Measurements from ENCODE around the gene GATB.
A peak's percentile ranks its signal among the peaks of the same experiment; 100 is the strongest.

GATB gene

DNA sequence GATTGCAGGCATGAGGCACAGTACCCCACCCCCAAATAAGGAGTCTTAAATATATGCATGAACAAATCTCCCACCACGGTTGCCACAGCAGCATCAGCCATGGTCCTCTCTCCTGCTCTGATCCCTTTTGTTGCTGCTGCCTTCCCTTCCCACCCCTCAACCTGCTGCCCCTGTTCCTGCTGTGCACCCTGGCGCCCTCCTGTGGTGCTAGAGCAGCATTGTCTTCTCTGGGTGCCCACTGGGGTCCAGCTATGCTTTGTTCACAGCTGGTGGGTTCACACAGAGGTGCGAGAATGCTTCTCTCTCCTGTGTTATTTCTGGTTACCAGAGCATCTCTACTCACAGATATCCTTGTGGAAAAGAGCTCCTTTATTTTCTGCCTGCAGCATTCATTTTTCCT, 116.2 kb downstream of the GATB start:
- DNase-seq, result peak; percentile 6 to 8

DNA sequence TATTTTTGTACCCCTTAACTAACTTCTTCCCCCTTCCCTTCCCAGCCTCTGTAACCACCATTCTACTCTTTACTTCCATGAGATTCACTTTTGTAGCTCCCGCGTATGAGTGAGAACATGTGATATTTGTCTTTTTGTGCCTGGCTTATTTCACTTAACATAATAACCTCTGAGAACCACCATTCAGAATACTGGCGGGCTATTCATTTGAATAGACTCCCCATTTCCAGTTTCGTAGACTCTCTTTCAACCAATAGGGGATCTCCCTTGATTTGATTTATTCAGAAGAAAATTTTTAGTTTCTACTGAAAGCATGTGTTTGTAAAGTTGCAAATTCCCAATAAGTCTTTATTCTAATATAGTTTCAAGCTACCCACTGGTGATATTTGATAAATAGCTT, 117.2 kb downstream of the GATB start:
- no peak for DNase-seq

DNA sequence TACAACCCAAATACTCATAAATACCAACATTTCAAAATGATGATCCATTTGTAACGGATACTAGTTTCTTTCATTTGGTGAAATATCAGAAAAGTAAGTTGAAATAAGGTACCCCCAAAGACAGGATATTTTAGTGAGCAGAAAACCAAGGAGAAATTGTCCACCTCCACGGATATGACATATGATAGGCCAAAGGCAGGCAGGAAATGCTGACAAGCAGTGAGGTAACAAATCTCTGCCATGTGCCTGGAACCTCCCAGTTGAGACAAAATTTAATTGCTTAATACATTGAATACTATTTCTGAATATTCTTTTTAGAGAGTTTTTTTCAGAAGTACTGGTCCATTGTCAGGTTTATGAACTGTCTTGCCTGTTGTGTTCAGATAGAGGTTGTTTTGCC, 118.8 kb downstream of the GATB start:
- no peak for DNase-seq

DNA sequence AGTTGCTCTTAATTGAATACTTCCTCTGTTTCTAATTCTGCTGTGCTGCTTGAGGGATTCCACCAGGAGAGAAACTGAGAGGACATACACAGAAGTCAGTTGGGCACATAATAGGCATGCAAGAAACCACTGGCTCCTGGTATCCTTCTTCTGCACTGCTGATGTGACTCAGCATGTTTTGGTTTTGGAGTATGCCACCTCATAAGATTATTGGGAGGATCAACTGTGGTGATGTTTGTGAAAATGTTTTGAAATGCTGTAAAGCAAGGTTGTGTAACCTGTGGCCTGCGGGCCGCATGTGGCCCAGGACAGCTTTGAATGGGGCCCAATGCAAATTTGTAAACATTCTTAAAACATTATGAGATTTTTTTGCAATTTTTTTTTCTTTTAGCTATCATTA, 119.6 kb downstream of the GATB start:
- no peak for DNase-seq

DNA sequence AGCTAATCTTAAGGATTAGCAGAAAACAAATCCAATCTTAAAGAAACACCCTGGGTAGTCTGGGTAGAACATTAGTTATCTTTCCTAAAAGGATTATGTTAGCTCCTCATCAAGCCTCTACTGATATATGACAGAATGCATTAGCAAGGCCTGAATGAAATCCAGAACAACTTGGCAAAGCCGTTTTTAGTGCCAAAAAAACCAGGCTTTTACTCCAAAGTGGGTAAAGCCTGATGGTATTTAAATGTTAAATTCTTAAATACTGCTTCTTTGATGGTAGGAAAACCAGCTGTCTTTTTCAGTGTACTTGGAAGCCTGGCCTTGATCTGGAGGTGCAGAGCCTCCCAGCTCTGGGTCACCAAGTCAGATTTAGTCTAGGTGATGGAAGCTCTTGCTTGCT, 120.4 kb downstream of the GATB start:
- DNase-seq, result no peak

DNA sequence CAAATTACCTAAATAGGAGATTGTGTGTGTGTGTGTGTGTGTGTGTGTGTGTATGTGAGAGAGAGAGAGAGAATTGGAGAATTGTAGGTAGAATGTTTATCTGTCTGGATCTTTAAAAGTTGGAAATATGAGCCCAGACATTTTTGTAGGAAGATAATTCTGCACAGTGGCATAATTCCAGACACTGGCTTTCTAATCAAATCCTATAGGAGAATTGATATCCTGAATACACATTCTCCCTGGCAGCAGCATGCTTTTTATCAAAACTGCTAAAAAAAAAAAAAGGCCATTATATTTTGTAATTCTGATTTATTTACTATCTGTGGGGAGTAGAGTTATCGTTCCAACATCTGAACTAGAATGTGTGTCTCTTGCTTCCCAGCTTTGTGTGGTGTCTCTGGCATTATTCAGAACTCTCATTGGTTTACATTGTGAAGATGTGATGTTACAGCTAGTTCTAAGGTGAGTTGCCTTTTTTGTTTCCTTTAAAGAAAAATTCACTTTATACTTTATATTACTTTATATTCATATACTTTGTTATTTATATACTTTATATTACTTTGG, 122.4 kb downstream of the GATB start:
- DNase-seq, result no peak

DNA sequence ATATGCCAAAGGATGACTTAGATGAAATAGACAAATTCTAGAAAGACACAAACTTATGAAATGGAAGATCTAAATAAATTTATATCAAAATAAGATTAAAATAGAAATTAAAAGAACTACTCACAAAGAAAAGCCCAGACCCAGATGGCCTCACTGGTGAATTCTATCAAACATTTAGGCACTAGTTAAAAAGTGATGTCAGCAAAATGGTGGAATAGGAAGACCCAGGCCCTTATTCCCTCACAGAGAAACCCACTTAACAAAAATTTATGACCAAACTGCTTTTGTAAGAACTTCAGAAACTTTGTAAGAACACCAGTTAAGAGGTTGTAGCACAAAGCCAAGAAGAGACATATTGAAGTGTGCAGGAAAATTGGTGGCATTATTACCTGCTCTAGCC, 129.5 kb downstream of the GATB start:
- DNase-seq, result no peak

DNA sequence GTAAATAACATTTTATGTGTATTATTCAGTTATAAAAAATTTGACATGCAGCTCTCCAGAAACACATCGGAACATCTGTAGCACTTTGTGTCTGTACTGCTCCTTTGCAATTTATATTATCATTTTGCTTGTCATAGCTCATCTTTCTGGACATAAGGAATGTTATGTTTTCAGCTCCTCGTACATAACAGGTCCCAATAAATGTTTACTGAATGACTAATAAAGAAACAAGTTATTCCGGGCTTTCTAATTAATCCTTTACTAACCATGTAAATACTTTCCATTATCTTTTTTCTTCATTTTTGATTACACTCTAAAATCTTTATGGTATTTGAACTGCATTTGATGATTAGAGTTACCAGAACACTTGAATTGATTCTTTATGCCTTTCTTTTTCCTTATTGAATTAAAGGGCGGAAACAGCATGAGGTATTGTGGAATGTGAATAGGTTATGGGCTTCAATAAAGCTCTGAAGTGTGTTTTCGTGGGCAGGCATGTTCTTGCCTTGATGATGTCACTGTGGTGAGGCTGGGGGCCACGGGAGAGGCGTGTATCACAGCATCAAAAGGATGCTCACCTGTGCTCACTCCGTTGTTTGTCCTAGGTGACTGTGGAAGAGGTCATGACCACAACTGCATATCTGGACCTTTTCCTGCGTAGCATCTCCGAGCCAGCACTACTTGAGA, 131.6 kb downstream of the GATB start:
- no peak for DNase-seq

DNA sequence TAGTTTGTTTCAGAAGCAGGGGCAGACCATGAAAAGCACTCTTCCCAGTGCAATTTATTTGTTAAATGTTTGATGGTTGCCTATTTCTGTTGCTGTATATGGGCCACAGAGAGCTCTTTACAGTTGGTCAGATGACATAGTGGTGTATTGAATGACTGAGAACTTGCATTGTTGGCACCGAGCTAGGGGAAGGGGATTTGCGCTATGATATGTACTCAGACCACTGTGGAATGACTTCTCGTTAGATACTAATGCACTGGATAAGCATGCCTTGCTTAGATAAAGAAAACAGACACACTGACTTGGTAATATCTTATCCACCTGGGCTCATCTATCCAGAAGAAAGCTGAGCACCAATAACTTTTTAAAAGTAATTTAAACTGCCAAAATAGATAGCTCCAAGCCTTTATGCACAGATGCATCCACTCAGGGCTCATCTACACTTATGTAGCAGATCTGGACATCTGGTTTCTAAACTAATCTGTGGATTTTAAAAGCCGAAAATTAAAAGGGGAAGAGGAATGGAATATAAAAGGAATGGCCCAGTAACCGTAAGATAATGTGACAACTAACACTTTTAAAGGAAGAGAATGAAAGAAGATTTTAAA, 132.7 kb downstream of the GATB start:
- DNase-seq, result no peak

DNA sequence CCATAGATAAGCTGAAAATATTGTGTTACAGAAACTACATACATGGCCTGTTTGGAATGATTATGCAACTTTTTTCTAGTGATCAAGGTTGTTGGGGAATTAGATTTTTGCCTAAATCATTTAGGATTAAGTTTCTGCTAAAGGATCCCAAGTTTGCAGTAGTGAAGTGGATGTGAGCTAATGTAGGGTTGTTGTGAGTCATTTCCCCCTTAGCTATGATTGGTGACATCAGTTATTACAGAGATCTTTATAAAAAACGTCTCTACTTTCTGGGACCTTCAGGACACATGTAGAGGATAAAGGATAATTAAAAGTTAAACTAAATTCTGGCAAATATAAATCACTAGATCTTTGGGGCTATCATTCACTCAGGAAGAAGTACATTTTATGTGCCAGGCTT, 133.3 kb downstream of the GATB start:
- no peak for DNase-seq

DNA sequence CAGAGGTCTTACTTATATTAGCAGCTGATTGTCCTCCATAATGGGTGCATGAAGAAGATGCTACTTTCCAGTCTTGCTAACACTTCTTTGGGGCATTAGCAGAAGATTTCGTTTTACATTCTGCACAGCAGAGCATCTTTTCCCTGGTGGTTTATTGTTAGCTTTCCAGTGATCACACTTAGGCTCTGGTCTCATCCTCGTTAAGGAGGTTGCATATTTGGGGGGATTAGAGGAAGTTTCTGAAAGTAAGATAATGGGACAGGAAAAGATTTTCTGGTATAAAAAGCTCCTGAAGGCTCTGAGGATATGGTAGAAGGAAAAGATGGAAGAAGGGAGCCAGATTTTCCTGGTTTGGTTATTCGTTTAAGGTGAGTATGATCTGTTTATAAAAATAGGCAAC, 134.1 kb downstream of the GATB start:
- DNase-seq, result no peak

DNA sequence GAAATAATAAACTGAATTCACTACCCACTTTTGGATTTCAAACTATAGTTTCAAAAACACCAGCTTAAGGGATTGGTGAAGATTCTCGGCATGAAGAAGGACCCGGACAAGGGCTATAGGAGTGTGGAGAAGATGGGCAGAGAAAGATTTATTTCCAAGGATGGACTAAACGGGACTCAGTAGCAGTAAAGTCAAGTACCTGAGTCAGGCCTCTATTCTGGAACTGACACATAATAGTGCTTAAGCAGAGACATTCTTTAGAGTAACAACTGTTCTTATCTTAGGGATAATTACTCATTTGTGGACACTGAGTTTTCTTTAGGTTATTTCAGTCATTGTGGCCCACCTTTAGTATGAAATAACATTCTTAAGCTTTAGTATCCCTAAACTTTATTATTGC, 134.6 kb downstream of the GATB start:
- DNase-seq, result no peak

DNA sequence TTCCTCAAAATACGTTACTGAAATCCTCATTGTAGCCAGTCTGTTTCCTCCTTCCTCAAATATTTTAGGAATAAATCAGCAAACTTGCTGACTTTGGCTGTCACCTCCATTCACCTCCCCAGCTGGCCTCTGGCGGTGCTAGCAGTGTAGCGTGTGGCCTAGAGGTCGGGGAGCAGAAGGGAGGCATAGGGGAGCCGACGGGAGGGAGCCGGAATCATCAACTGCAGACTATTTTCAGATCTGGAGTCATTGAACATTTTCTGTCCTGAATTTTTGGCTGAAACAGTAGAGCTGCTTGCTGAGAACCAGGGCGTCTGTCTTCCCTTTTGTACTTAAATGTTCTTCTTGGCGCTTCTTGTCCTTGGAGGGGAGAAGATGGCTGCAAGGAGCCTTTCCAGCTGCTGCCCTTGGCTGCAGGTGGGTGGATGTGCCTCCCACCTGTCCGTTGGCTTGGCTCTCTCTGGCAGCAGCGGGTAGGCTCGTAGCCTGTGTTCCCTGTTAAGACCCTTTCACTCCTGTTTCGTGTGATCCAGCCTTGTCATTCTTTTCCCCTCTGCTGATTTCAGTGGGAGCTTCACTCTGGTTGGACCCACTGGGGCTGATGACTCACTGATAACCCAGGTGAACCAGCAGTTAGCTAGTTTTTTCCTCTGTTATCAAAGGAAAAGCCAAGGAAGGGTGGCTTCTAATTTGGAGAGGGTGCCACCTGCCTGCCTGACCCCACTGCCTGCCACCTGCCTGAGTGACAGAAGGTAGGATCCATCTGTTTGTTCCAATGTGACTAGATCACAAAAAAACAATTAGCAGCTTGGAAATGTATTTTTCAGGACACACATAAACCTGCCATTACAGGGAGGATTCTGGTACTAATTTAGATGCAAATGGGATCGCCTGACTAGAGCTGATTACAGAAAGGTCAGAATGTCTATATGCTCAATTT, 135.9 kb downstream of the GATB start:
- DNase-seq, result no peak

Measured in NCI-H1930 (cell line).